IMR-90 (cell line): ENCODE data around the gene AQP1.

Experiments
- CEBPB ChIP-seq: IDR thresholded peaks from 2 replicates; pipeline ENCODE4 v1.6.1; 2012; ENCODE audit warnings: low read depth, low read length, improper control_type of control experiment
- CHD1 ChIP-seq: IDR thresholded peaks from 2 replicates; pipeline ENCODE4 v1.6.1; 2012; ENCODE audit warnings: low read depth, low read length, improper control_type of control experiment
- CTCF ChIP-seq: conservative IDR thresholded peaks from 2 replicates; pipeline ENCODE4 v1.5.1; 2012; ENCODE audit warnings: mild to moderate bottlenecking, low read depth, low read length, improper control_type of control experiment
- ELK1 ChIP-seq: fragments of 150-350 bp; IDR thresholded peaks from 2 replicates; pipeline ENCODE4 v1.6.1; 2016; ENCODE audit warnings: low read depth, mild to moderate bottlenecking, low read length, moderate library complexity, borderline replicate concordance
- MAFK ChIP-seq: IDR thresholded peaks from 2 replicates; pipeline ENCODE4 v1.6.1; 2012; ENCODE audit warnings: low read depth, low read length, improper control_type of control experiment
- MXI1 ChIP-seq: IDR thresholded peaks from 2 replicates; pipeline ENCODE4 v1.6.1; 2012; ENCODE audit warnings: low read depth, mild to moderate bottlenecking, low read length, moderate library complexity, borderline replicate concordance
- POLR2A ChIP-seq: IDR thresholded peaks from 2 replicates; pipeline ENCODE4 v1.6.1; 2012; ENCODE audit warnings: mild to moderate bottlenecking, low read depth, low read length
- RAD21 ChIP-seq: IDR thresholded peaks from 2 replicates; pipeline ENCODE4 v1.6.1; 2012; ENCODE audit warnings: low read length, improper control_type of control experiment
- RCOR1 ChIP-seq: IDR thresholded peaks from 2 replicates; pipeline ENCODE4 v1.6.1; 2012; ENCODE audit warnings: mild to moderate bottlenecking, low read length, improper control_type of control experiment; ENCODE audit not compliant: insufficient replicate concordance
- RFX5 ChIP-seq: IDR thresholded peaks from 2 replicates; pipeline ENCODE4 v1.8.0; 2012; ENCODE audit warnings: low read depth, mild to moderate bottlenecking, low read length, moderate library complexity

GRCh38 chr7:30968747-30969603, 57.3 kb downstream of the AQP1 start:
- TF ChIP-seq RAD21 (no peak), CTCF (no peak), POLR2A (no peak), RCOR1 (no peak), MAFK (no peak), MXI1 (no peak), CHD1 (no peak), RFX5 (no peak), ELK1 (no peak), CEBPB (no peak)
